A673 (cell line): Measurements from ENCODE around the gene LYSMD4. TPM values are rescaled to one million over a fixed set of nuclear protein-coding genes. Genes with fewer than 3 reads are reported as not detected.
"Not testable (repeated sequence)": the region's sequence is repeated elsewhere in the genome, so short reads cannot be mapped to it uniquely, and the experiment has no call there.

ENCODE experiments used
- Bru-seq: library from RNA; stranded (reverse); fragments of 400-500 nt; gene quantifications from one replicate; lab custom pipeline; 2021; lab: Mats Ljungman, UMichigan
- BruChase-seq, 2 experiments: library from RNA; stranded (reverse); fragments of 400-500 nt; gene quantifications; one replicate each; lab custom pipeline; 2021; lab: Mats Ljungman, UMichigan
- BruUV-seq: library from RNA; stranded (reverse); fragments of 400-500 nt; replicated peaks from 2 replicates; lab custom pipeline; 2021; lab: Mats Ljungman, UMichigan
- CTCF ChIA-PET: fragments of 300-600 bp; sonication (Branson Sonifier 250); formaldehyde crosslinking; loops from one replicate; lab custom pipeline; 2022; ENCODE audit warnings: antibody characterized with exemption; lab: Charles Lee
- POLR2A ChIA-PET: fragments of 300-600 bp; sonication (Branson Sonifier 250); formaldehyde crosslinking; loops from one replicate; lab custom pipeline; 2022; ENCODE audit warnings: antibody characterized with exemption; ENCODE audit not compliant: low non-redundant PET; lab: Charles Lee
- DNase-seq: peaks from one replicate; pipeline ENCODE4 v3.0.0-alpha.2; 2015; ENCODE audit warnings: low spot score
- H3K27ac ChIP-seq: fragments of 200-600 bp; sonication (generic); 2 replicates; pipeline ENCODE4 v1.5.1; 2016; ENCODE audit warnings: mixed run types, low read depth, mild to moderate bottlenecking, mixed read lengths, antibody characterized with exemption, low read length; ENCODE audit not compliant: poor library complexity, severe bottlenecking
- H3K27me3 ChIP-seq: fragments of 200-600 bp; sonication (generic); replicated peaks from 2 replicates; pipeline ENCODE4 v1.6.1; 2017; ENCODE audit warnings: mixed run types, low read depth, mild to moderate bottlenecking, mixed read lengths, antibody characterized with exemption, low read length; ENCODE audit not compliant: insufficient read depth, poor library complexity
- H3K36me3 ChIP-seq: fragments of 200-600 bp; sonication (generic); 2 replicates; pipeline ENCODE4 v1.6.1; 2016; ENCODE audit warnings: mixed run types, mild to moderate bottlenecking, mixed read lengths, antibody characterized with exemption, low read length; ENCODE audit not compliant: insufficient read depth, poor library complexity, severe bottlenecking
- H3K4me1 ChIP-seq: fragments of 200-600 bp; sonication (generic); 2 replicates; pipeline ENCODE4 v1.6.1; 2017; ENCODE audit warnings: mixed run types, mild to moderate bottlenecking, mixed read lengths, antibody characterized with exemption, low read length; ENCODE audit not compliant: insufficient read depth, poor library complexity, severe bottlenecking
- H3K4me3 ChIP-seq: fragments of 200-600 bp; sonication (generic); 2 replicates; pipeline ENCODE4 v1.5.1; 2016; ENCODE audit warnings: low read depth, mixed run types, mild to moderate bottlenecking, mixed read lengths, low read length; ENCODE audit not compliant: poor library complexity, severe bottlenecking
- H3K9me3 ChIP-seq: fragments of 200-600 bp; sonication (generic); 2 replicates; pipeline ENCODE4 v1.6.1; 2016; ENCODE audit warnings: mixed run types, low read depth, mild to moderate bottlenecking, mixed read lengths, antibody characterized with exemption, low read length; ENCODE audit not compliant: poor library complexity, severe bottlenecking
- EZH2 ChIP-seq: fragments of 200-600 bp; sonication (generic); IDR thresholded peaks from 2 replicates; pipeline ENCODE4 v1.6.1; 2017; ENCODE audit warnings: borderline replicate concordance, low read depth, mild to moderate bottlenecking, mixed read lengths, antibody characterized with exemption, low read length; ENCODE audit not compliant: poor library complexity, severe bottlenecking
- intact Hi-C: fragments of 100-400 bp; cut with micrococcal nuclease; formaldehyde crosslinking; loops from one replicate; pipeline ENCODE4 v1.10.0; 2022; ENCODE audit not compliant: unreplicated experiment
- long read RNA-seq: library from polyadenylated mRNA; stranded (forward); transcript quantifications from one replicate; pipeline ENCODE4 v2.0.0, GENCODE V29; 2022
- total RNA-seq: library from RNA; stranded (reverse); gene quantifications from 2 replicates; pipeline ENCODE4 v1.2.3, GENCODE V29; 2021
- TF ChIP-seq, protein P1 (sequence below): fragments of 300-800, 200-600 bp; sonication (generic); conservative IDR thresholded peaks from 2 replicates; pipeline ENCODE4 v1.5.1; 2017; ENCODE audit warnings: low read depth, mild to moderate bottlenecking, antibody characterized with exemption, low read length, moderate library complexity, mixed read lengths

Gene LYSMD4
- total RNA-seq, result 5.3 and 5.8 TPM in 2 replicates
- Bru-seq, nascent RNA, result percentile 51 among the genes with signal in this experiment
- BruChase-seq, experiment 1, labeled RNA remaining after a 2-hour chase, result percentile 53 among the genes with signal in this experiment
- BruChase-seq, experiment 2, labeled RNA remaining after a 6-hour chase, result percentile 41 among the genes with signal in this experiment
- long read RNA-seq, partial matches to known transcripts, result 0 of 10 reads
- long read RNA-seq, other reads (novel, unspliced or antisense), result 9 of 10 reads

DNA sequence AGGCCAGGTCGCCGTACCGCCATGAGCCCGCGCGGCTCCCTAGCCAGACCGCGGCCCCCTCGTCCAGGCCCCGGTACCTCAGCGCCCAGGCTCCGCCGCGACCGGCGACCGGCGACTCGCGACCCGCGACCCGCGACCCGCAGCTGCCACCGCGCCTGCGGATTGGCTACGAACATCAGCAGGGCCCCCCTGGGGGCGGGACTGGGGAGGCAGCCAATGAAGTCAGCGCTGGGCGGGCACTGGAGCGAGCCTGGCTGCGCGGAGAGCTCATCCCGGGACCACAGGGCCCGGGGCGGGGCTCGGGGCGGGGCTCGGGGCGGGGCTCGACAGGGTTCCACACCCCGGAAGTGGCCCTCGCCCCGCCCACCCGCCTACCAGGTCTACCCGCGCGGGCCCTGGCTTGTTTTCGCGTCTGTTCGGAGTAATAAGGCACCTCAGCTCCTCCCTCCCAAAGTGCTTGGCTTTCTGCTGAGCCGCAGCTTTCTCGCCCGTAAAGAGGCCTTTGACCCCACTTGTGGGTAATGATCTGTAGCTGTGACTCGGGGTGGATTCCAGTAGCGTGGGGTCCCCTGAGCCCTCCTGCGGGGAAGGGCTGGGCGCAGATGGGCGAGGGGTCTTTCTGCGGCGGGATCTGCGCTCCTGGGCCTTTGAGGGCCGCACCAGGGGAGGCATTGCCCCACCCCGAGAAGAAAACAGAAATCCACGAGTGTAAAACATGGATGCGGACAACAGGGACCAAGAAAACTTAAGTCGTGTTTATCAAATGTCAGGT is at the start of gene LYSMD4:
LYSMD4 (minus strand) TSS at position 170 of the 772 bp plus-strand sequence. CDS start 1,438 bp downstream, outside the sequence.
- TF ChIP-seq, protein P1, sequence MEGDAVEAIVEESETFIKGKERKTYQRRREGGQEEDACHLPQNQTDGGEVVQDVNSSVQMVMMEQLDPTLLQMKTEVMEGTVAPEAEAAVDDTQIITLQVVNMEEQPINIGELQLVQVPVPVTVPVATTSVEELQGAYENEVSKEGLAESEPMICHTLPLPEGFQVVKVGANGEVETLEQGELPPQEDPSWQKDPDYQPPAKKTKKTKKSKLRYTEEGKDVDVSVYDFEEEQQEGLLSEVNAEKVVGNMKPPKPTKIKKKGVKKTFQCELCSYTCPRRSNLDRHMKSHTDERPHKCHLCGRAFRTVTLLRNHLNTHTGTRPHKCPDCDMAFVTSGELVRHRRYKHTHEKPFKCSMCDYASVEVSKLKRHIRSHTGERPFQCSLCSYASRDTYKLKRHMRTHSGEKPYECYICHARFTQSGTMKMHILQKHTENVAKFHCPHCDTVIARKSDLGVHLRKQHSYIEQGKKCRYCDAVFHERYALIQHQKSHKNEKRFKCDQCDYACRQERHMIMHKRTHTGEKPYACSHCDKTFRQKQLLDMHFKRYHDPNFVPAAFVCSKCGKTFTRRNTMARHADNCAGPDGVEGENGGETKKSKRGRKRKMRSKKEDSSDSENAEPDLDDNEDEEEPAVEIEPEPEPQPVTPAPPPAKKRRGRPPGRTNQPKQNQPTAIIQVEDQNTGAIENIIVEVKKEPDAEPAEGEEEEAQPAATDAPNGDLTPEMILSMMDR, result no peak
- TF ChIP-seq EZH2, result no peak
- peak; percentile 98 for DNase-seq
- ChIA-PET CTCF (interaction anchor here (0.6 to 1.0 kb wide), 5 partner anchors 19 to 1568 kb away, joined by 3 to 7 read pairs (median 4); no protein-coding TSS in a partner anchor), POLR2A (interaction anchor here (0.5 to 0.7 kb wide), 7 partner anchors 10 to 1779 kb away, joined by 3 to 12 read pairs (median 6); no protein-coding TSS in a partner anchor)
- H3K4me3 ChIP-seq, result peak within 1 kb of the TSS; percentile 81
- no peaks in the 10 kb centered on the region for H3K27me3 ChIP-seq
- intact Hi-C loops, result loop anchor here (10.0 kb wide), 1 partner anchor 629 kb away; the partner anchor contains the start of gene SYNM
- no peaks in the 10 kb centered on the region for H3K9me3 ChIP-seq
- H3K27ac ChIP-seq, result peak within 1 kb of the TSS; percentile 69
- peaks cover 4% of the 10 kb centered on the region for H3K4me1 ChIP-seq
- no TSS peak for BruUV-seq
- H3K36me3 ChIP-seq, result peaks cover 3% of the 10 kb centered on the region

DNA sequence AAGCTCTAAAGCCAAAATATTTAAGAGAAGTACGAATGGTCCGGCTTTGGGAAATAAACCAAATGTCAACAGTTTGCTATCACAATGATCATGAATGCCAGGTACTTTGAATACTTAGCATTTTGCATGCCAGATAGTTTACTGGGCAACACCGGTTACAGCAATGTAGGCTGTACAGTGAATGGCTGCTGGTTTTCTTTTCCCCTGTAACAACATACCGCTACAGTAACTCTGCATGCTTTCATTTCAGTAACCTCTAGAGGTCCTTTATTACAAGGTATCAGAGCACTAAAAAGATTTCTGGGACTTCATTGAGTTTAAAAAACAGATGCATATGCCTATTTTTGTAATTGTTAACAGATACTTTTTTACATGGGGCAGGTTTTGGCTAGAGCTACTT is 48.8 kb upstream of the LYSMD4 start:
- H3K36me3 ChIP-seq, intact Hi-C loops, BruUV-seq, POLR2A ChIA-PET, CTCF ChIA-PET, H3K27ac ChIP-seq, H3K4me1 ChIP-seq, DNase-seq, H3K4me3 ChIP-seq, H3K9me3 ChIP-seq, H3K27me3 ChIP-seq: not testable (repeated sequence)

DNA sequence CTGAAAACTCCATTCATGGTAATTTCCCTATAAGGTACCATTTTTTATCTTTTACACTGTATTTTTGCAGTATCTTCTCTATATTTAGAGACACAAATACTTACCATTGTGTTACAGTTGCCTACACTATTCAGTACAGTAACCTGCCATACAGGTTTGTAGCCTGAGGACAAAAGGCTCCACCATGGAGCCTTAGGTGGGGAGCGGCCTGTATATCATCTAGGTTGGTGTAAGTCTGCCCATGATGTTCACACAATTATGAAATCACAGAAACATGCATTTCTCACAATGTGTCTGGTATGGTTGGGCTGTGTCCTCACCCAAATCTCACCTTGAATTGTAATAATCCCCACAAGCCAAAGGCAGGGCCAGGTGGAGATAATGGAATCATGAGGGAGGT is 43.9 kb upstream of the LYSMD4 start:
- H3K36me3 ChIP-seq, result no peaks in the 10 kb centered on the region
- intact Hi-C loops, result no loop called here
- TF ChIP-seq EZH2, result no peak
- TF ChIP-seq, protein P1, result no peak
- DNase-seq, result no peak
- H3K27ac ChIP-seq, result no peak overlapping the region
- H3K4me1 ChIP-seq, result no peaks in the 10 kb centered on the region
- ChIA-PET POLR2A (no interaction called here), CTCF (no interaction called here)
- no peaks in the 10 kb centered on the region for H3K9me3 ChIP-seq
- H3K27me3 ChIP-seq, result no peaks in the 10 kb centered on the region
- H3K4me3 ChIP-seq, result no peak overlapping the region
- no TSS peak for BruUV-seq
